Activated CD8-positive, alpha-beta T cell treated with anti-CD3 and anti-CD28 coated beads, Interleukin-2, amount 10 ng/mL, durations not matched to agents 7 days and 5 days (primary cell): ENCODE data around the gene TMPRSS6. TPM values are rescaled to one million over a fixed set of nuclear protein-coding genes. Genes with fewer than 3 reads are reported as not detected.
A peak's percentile ranks its signal among the peaks of the same experiment; 100 is the strongest.

Experiments
- ATAC-seq: fragments of 150-1000 bp; cut with Tn5 transposase; one replicate; pipeline ENCODE4 v1.10.0; 2021; ENCODE audit warnings: moderate library complexity
- CTCF ChIA-PET: fragments of 350-600 bp; sonication (Branson Sonifier 250); formaldehyde crosslinking; loops from one replicate; lab custom pipeline; 2021; ENCODE audit warnings: antibody characterized with exemption; lab: Charles Lee
- POLR2A ChIA-PET: fragments of 350-600 bp; sonication (Branson Sonifier 250); formaldehyde crosslinking; loops from one replicate; lab custom pipeline; 2021; ENCODE audit warnings: antibody characterized with exemption; lab: Charles Lee
- DNase-seq: peaks from one replicate; pipeline ENCODE4 v3.0.0-alpha.2; 2020
- H3K27ac Mint-ChIP-seq: one replicate; pipeline ENCODE4 v1.8.0; 2021; ENCODE audit warnings: mild to moderate bottlenecking, mixed read lengths
- H3K27me3 Mint-ChIP-seq: one replicate; pipeline ENCODE4 v1.8.0; 2021; ENCODE audit warnings: low read depth, mixed read lengths
- H3K36me3 Mint-ChIP-seq: one replicate; pipeline ENCODE4 v1.8.0; 2021; ENCODE audit warnings: low read depth, mixed read lengths
- H3K4me1 Mint-ChIP-seq: one replicate; pipeline ENCODE4 v1.8.0; 2021; ENCODE audit warnings: low read depth, mixed read lengths
- H3K4me3 Mint-ChIP-seq: one replicate; pipeline ENCODE4 v1.8.0; 2021; ENCODE audit warnings: mild to moderate bottlenecking, mixed read lengths
- H3K9me3 Mint-ChIP-seq: one replicate; pipeline ENCODE4 v1.8.0; 2022; ENCODE audit warnings: mixed read lengths; ENCODE audit not compliant: insufficient read depth
- total RNA-seq, 2 experiments: library from RNA; stranded (reverse); gene quantifications; one replicate each; pipeline ENCODE4 v1.2.3, GENCODE V29; 2021

The TMPRSS6 gene
- total RNA-seq, 2 experiments from 2014 or later: 1.1 TPM

DNA sequence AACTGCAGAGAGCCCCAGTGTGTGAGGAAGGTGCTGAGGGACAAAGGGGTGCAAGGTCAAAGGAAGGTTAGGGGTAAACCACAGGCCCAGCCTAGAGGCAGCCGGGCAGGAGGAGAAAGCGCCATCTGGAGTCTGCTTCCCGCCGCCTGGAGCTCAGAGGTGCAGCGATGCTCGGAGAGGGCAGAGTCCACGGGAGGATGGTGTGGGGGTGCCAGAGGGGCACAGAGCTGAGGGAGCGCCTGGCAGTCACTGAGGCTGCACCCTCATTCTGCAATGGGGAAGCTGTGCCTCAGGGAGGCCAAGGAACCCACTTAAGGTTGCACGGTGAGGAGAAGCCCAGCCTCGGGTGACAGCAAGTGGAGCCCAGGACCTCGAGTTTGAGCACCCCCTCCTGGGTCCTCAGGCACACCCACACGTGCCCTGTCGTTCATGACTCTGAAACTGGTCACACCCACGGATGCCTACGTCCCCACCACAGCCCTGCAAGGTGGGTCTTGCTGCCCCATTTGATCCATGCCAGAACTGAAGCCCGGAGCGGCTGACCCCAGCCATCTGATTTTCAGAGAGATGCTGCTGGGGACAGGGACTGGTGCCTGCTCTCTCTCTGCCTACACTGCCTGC is 38.6 kb upstream of the TMPRSS6 start:
- ATAC-seq (peak; percentile 11), DNase-seq (peak; percentile 54)
- H3K27ac Mint-ChIP-seq: peak overlapping the region; percentile 99
- H3K4me3 Mint-ChIP-seq: peak overlapping the region; percentile 84
- no peaks in the 10 kb centered on the region for H3K27me3 Mint-ChIP-seq
- peaks cover 74% of the 10 kb centered on the region for H3K36me3 Mint-ChIP-seq
- H3K4me1 Mint-ChIP-seq: peaks cover 65% of the 10 kb centered on the region
- ChIA-PET POLR2A (interaction anchor here (0.9 to 6.3 kb wide), 12 partner anchors 8 to 288 kb away, joined by 3 to 100 read pairs (median 20); no protein-coding TSS in a partner anchor), CTCF (interaction anchor here (1.0 to 7.3 kb wide), 15 partner anchors 9 to 97 kb away, joined by 3 to 132 read pairs (median 4); partner anchors contain the start of gene KCTD17)
- H3K9me3 Mint-ChIP-seq: peaks cover 6% of the 10 kb centered on the region

DNA sequence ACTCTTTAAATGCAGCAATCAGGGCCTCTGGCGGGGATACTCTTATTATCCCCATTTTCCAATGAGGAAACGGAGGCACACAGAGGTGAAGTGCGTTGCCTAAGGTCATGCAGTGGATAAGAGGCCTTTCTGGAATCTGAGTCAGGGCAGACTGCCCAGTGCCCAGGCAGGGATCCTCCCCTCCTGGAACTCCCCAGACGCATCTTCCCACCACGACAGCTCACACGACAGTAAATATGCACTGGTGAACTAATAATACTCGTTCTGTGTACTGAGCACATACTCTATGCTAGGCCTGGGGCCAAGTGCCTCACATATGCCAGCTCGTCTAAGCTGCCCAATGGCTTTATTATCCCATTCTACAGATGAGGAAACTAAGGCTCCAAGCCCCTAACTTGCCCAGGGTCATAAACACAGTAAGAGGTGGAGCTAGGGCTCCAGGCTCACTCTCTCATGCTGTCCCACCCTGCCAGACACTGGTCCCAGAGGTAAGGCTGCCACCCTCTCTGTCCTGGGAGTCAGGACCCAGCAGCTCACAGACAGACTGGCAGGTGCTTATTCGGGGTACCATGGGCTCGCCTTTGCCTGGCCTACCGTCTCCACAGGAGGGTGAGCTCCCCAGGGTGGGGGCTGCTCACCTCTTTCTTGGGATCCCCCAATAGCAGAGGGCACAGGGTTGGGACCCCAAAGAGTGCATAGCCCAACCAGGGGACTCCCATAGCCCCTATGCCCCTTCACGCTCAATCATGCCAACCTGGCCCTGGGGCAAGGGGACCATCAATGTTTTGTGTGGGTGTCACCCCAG is 37.9 kb upstream of the TMPRSS6 start:
- Mint-ChIP-seq H3K27ac (peak overlapping the region; percentile 99), H3K36me3 (peaks cover 82% of the 10 kb centered on the region), H3K27me3 (no peaks in the 10 kb centered on the region), H3K4me1 (peaks cover 72% of the 10 kb centered on the region), H3K9me3 (peaks cover 6% of the 10 kb centered on the region), H3K4me3 (peak overlapping the region; percentile 84)
- DNase-seq (no peak), ATAC-seq (no peak)
- POLR2A ChIA-PET: interaction anchor here (0.6 to 6.3 kb wide), 10 partner anchors 15 to 288 kb away, joined by 3 to 100 read pairs (median 10); no protein-coding TSS in a partner anchor
- CTCF ChIA-PET: interaction anchor here (0.6 to 7.3 kb wide), 13 partner anchors 8 to 96 kb away, joined by 3 to 132 read pairs (median 5); partner anchors contain the start of gene KCTD17

DNA sequence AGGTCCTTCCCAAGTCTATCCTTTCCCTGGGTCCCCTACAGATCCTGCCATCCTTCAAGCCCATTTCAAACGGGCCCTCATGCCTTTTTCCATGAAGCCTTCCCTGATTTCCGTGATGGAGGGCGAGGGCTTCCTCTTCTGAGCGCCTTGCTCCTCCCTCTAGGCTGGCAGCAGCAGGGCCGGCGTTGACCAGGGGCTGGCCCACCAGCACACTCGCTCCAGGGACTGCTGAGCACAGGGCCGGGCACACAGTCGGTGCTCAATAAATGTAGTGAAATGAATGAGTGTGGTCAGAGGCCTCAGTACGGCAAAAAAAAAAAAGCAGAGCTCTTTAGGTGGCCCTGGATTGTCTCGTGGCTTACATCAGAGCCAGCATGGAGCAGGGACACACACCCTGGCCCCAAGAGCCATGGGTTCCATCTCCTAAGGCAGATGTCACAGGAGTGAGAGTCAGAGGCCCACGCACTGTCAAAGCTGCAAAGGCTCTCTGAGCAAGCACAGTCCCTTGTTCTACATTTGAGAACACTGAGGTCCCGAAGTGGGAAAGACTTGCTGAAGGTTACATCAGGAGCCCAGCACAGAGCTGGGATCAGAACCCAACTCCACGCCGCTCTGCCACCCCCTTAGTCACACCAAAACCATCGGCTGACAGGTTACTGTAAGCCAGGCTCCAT is 37.1 kb upstream of the TMPRSS6 start:
- POLR2A ChIA-PET: interaction anchor here (0.6 to 6.3 kb wide), 6 partner anchors 16 to 287 kb away, joined by 3 to 100 read pairs (median 18); no protein-coding TSS in a partner anchor
- Mint-ChIP-seq H3K27ac (peak overlapping the region; percentile 99), H3K4me1 (peaks cover 75% of the 10 kb centered on the region)

DNA sequence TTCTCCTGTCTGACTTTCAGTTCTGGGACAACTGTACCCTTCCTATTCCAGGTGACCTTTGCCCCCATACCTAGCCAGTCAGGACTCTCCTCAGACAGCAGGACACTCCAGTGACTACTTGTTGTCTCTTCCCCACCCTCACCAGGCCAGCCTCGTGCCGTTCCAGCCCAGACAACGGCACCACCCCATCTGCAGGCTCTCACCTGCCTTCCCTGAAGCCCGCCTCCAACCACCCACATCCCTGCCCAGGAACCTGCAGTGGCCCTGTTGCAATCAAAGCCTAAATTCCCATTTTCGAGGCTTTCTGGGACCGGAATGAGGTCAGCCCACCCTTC is 36.5 kb upstream of the TMPRSS6 start:
- H3K27ac Mint-ChIP-seq: peak overlapping the region; percentile 99
- ChIA-PET POLR2A (interaction anchor here (1.3 to 5.0 kb wide), 4 partner anchors 14 to 24 kb away, joined by 9 to 97 read pairs (median 16); no protein-coding TSS in a partner anchor), CTCF (interaction anchor here (0.8 to 1.2 kb wide), 2 partner anchors 20 to 23 kb away, joined by 3 to 4 read pairs; no protein-coding TSS in a partner anchor)
- no peaks in the 10 kb centered on the region for H3K27me3 Mint-ChIP-seq
- peak overlapping the region; percentile 84 for H3K4me3 Mint-ChIP-seq
- DNase-seq (no peak), ATAC-seq (no peak)
- H3K4me1 Mint-ChIP-seq: peaks cover 73% of the 10 kb centered on the region
- peaks cover 84% of the 10 kb centered on the region for H3K36me3 Mint-ChIP-seq
- peaks cover 5% of the 10 kb centered on the region for H3K9me3 Mint-ChIP-seq

More for the DNA sequence above, 37.1 kb upstream of the TMPRSS6 start:
- peaks cover 83% of the 10 kb centered on the region for H3K36me3 Mint-ChIP-seq
- CTCF ChIA-PET: interaction anchor here (0.6 to 7.3 kb wide), 8 partner anchors 17 to 76 kb away, joined by 4 to 132 read pairs (median 18); no protein-coding TSS in a partner anchor
- peak overlapping the region; percentile 84 for H3K4me3 Mint-ChIP-seq
- no peak for DNase-seq
- H3K9me3 Mint-ChIP-seq: peaks cover 6% of the 10 kb centered on the region
- H3K27me3 Mint-ChIP-seq: no peaks in the 10 kb centered on the region
- ATAC-seq: no peak

DNA sequence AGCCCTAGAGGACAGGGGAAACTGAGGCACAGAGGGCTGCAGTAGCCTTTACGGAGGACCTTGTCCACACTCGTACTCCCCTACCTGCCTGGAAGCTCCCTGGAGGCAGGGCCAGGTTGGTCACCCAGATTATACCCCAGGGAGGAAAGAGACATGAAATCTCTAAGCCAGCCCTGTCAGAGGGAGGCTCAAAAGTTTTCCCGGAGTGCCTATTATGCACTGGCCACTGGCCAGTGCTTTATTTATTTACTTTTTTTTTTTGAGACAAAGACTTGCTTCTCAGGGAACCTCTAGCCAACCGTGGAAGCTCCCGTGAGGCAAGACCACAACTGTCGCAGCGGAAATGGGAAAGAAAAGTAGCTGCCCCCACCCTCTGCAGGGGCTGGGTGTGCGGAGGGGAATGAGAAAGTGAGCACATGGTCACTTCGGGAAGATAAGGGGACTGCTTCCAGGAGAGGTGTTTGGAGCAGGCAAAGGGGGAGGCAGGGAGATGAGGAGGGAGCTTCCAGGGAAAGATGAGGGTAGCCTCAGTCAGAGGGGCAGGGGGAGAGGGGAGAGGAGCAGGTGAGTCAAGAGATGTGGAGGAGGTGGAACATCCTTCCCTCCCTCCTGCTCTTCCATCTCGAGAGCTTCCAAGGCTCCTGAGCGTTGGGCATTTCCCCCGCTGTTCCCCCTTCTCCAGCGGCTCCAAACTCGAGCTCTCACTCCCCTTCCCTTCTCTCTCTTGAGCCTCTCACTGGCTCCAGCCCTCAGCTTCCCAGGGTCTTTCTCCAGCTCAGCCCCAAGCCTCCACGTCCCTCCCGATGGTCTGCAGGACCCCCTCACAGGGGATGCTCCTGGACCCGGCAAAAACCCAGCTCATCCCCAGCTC is 35.9 kb upstream of the TMPRSS6 start:
- no peak for DNase-seq
- Mint-ChIP-seq H3K36me3 (peaks cover 83% of the 10 kb centered on the region), H3K4me1 (peaks cover 71% of the 10 kb centered on the region), H3K9me3 (no peaks in the 10 kb centered on the region), H3K27me3 (no peaks in the 10 kb centered on the region), H3K27ac (peak overlapping the region; percentile 99), H3K4me3 (peak overlapping the region; percentile 84)
- POLR2A ChIA-PET: interaction anchor here (1.0 to 3.7 kb wide), 6 partner anchors 13 to 107 kb away, joined by 3 to 20 read pairs (median 6); no protein-coding TSS in a partner anchor
- no peak for ATAC-seq
- CTCF ChIA-PET: interaction anchor here (0.7 to 1.6 kb wide), 5 partner anchors 19 to 67 kb away, joined by 3 to 6 read pairs (median 4); no protein-coding TSS in a partner anchor

DNA sequence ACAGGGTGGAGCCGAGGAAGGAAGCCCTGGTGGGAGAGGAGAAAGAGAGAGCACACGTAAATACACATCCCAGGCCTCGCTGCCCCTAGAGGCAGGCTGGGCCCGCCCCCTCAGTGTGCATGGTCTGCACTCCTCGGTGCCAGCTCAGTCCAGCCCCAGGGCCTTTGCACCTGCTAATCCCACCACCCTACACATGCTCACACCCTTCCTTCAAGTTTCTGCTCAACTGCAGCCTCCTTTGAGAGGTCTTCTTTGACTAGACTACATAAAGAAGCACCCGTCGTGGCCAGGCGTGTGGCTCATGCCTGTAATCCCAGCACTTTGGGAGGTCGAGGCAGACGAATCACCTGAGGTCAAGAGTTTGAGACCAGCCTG is 34.7 kb upstream of the TMPRSS6 start:
- POLR2A ChIA-PET: interaction anchor here (2.1 to 3.7 kb wide), 2 partner anchors 17 to 21 kb away, joined by 11 to 20 read pairs; no protein-coding TSS in a partner anchor
- DNase-seq (no peak), ATAC-seq (no peak)
- CTCF ChIA-PET: interaction anchor here (1.6 kb wide), 1 partner anchor 17 kb away, joined by 6 read pairs; no protein-coding TSS in a partner anchor
- H3K27me3 Mint-ChIP-seq: no peaks in the 10 kb centered on the region
- H3K27ac Mint-ChIP-seq: peak overlapping the region; percentile 64
- peaks cover 84% of the 10 kb centered on the region for H3K36me3 Mint-ChIP-seq
- peaks cover 73% of the 10 kb centered on the region for H3K4me1 Mint-ChIP-seq
- H3K4me3 Mint-ChIP-seq: no peak overlapping the region
- H3K9me3 Mint-ChIP-seq: no peaks in the 10 kb centered on the region

DNA sequence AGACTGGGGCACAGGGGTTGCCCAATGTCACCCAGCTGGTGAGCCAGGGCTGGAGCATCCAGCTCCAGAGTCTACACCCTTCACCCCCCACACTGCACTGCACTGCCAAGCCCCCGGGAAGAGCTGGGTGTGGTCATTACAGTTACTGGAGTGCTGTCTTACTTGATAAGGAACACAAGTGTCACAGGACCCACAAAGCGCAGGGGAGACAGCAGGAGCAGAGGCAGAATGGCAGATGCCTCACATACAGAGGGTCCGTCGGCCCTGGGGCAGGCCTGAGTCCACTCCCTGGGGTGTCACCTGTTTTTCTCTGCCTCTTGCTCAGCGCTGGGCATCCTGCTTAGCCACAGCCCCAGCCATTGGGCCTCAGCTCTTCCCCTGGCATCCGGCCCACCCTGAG is 32.5 kb upstream of the TMPRSS6 start:
- no peak overlapping the region for H3K27ac Mint-ChIP-seq
- DNase-seq (no peak), ATAC-seq (no peak)
- no peak overlapping the region for H3K4me3 Mint-ChIP-seq
- H3K27me3 Mint-ChIP-seq: no peaks in the 10 kb centered on the region
- CTCF ChIA-PET: interaction anchor here (0.9 kb wide), 1 partner anchor 15 kb away, joined by 4 read pairs; no protein-coding TSS in a partner anchor
- H3K4me1 Mint-ChIP-seq: peaks cover 77% of the 10 kb centered on the region
- POLR2A ChIA-PET: interaction anchor here (0.6 to 3.5 kb wide), 4 partner anchors 7 to 72 kb away, joined by 3 to 27 read pairs (median 3); partner anchors contain the start of gene IL2RB
- peaks cover 84% of the 10 kb centered on the region for H3K36me3 Mint-ChIP-seq
- H3K9me3 Mint-ChIP-seq: no peaks in the 10 kb centered on the region

DNA sequence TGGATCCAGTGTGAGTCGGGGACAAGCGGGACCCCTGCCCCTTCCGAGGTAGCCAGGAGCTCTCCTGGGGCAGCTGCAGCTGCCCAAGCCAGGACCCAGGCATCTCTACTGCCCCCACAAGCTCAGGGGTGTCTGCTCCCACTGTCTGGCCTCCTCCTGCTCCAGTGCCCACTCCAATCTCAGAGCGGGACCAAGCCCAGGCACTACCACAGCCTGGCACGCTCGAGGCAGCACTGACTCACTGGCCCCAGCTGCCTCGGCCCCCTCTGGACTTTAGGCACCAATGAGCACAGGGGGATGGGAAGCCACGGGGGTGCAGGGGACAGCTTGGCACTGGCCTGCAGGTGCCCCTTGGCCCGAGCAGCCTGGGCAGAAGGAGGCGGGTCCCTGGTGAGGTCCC is 32.0 kb upstream of the TMPRSS6 start:
- H3K4me1 Mint-ChIP-seq: peaks cover 77% of the 10 kb centered on the region
- DNase-seq (no peak), ATAC-seq (no peak)
- H3K36me3 Mint-ChIP-seq: peaks cover 84% of the 10 kb centered on the region
- H3K27ac Mint-ChIP-seq: no peak overlapping the region
- no peak overlapping the region for H3K4me3 Mint-ChIP-seq
- ChIA-PET CTCF (interaction anchor here (0.9 kb wide), 1 partner anchor 15 kb away, joined by 4 read pairs; no protein-coding TSS in a partner anchor), POLR2A (interaction anchor here (0.6 to 3.5 kb wide), 5 partner anchors 8 to 124 kb away, joined by 3 to 27 read pairs (median 3); partner anchors contain the start of gene IL2RB)
- H3K27me3 Mint-ChIP-seq: no peaks in the 10 kb centered on the region
- H3K9me3 Mint-ChIP-seq: no peaks in the 10 kb centered on the region

DNA sequence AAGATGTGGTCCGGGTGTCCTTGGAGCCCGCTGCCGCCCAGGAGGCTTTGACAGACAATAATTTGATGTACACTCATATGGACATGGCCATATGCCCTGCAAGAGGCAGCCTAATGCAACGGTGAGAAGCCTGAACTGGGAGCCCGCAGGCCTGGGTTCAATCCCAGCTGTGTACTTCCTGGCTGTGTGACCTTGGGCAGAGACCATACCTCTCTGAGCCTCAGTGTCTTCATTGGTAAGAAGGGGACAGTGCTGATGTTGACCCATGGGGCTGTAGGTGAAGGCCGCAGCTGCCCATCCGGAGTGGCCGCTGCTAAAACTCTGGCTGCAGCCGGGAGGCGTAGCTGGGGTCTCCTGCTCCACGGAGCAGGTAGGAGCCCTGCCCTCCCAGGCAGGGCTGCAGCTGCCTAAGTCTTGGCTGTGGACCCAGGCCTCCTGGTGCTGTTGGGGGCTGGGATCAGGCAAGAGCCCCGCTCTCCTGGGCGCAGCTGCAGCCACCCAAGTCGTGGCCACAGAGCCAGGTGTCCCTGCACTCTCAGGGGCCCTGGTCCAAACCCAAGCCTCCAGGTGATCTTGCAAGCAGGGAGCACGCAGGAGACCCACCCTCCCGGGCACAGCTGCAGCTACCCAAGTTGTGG is 31.3 kb upstream of the TMPRSS6 start:
- H3K27ac Mint-ChIP-seq: peak overlapping the region; percentile 49
- CTCF ChIA-PET: interaction anchor here (0.8 to 0.9 kb wide), 2 partner anchors 15 to 29 kb away, joined by 3 read pairs; no protein-coding TSS in a partner anchor
- DNase-seq (no peak), ATAC-seq (no peak)
- H3K4me3 Mint-ChIP-seq: no peak overlapping the region
- H3K9me3 Mint-ChIP-seq: no peaks in the 10 kb centered on the region
- H3K27me3 Mint-ChIP-seq: no peaks in the 10 kb centered on the region
- POLR2A ChIA-PET: interaction anchor here (0.6 to 3.5 kb wide), 7 partner anchors 9 to 124 kb away, joined by 3 to 27 read pairs (median 3); partner anchors contain the start of gene IL2RB
- peaks cover 80% of the 10 kb centered on the region for H3K36me3 Mint-ChIP-seq
- peaks cover 72% of the 10 kb centered on the region for H3K4me1 Mint-ChIP-seq
